Testis (tissue), 3 donors: ENCODE results near the gene CALHM3. TPM values are rescaled to one million over a fixed set of nuclear protein-coding genes. Genes with fewer than 3 reads are reported as not detected.

Experiments used
- DNase-seq: peaks from one replicate; pipeline ENCODE4 v3.0.0-alpha.2; 2019
- H3K27ac ChIP-seq, 2 donors: fragments of 200-600 bp; sonication (generic); one replicate each; pipeline ENCODE4 v1.5.1; 2019
- H3K27me3 ChIP-seq: fragments of 200-600 bp; sonication (generic); one replicate; pipeline ENCODE4 v1.5.1; 2019
- H3K36me3 ChIP-seq: fragments of 200-600 bp; sonication (generic); one replicate; pipeline ENCODE4 v1.5.1; 2017; ENCODE audit warnings: low read depth; ENCODE audit errors: missing control alignments
- H3K4me1 ChIP-seq: fragments of 200-600 bp; sonication (generic); one replicate; pipeline ENCODE4 v1.5.1; 2019
- H3K4me3 ChIP-seq, 2 donors: fragments of 200-600 bp; sonication (generic); one replicate each; pipeline ENCODE4 v1.5.1; 2017 to 2019
- H3K9me3 ChIP-seq: fragments of 200-600 bp; sonication (generic); one replicate; pipeline ENCODE4 v1.5.1; 2017
- POLR2A ChIP-seq: fragments of 450-650 bp; IDR thresholded peaks from one replicate; pipeline ENCODE4 v1.6.1; 2017; ENCODE audit warnings: antibody characterized with exemption, mild to moderate bottlenecking, moderate library complexity
- WGBS, 2 donors: methylation state at CpG; one replicate each; pipeline ENCODE4 v1.1.5; 2018; 5-methylcytosine and 5-hydroxymethylcytosine counted together
- intact Hi-C: fragments of 100-400 bp; cut with DNase I; formaldehyde crosslinking; loops from one replicate; pipeline ENCODE4 v1.15.1; 2023; ENCODE audit warnings: low total_unique reads
- polyA plus RNA-seq: library from polyadenylated mRNA; stranded (reverse); fragments of 350-450 nt; fragmentation: Illumina TruSeq; extraction: RNeasy Lipid Tissue Mini Kit (QIAGEN cat#74804); gene quantifications from one replicate; pipeline ENCODE4 v1.2.3, GENCODE V29; 2014; ENCODE audit warnings: low read depth, low replicate concordance; ENCODE audit not compliant: insufficient read depth
- total RNA-seq, 2 donors: library from RNA; depleted of rRNA; stranded (reverse); fragments of >200 nt; gene quantifications; one replicate each; pipeline ENCODE4 v1.2.3, GENCODE V29; 2016
- TF ChIP-seq, protein P1 (sequence below), 3 experiments: fragments of 450-650 bp in 2 of 3; fragments of 200-600 bp in 1 of 3; sonication (generic) in 1 of 3; IDR thresholded peaks; one replicate each; pipeline ENCODE4 v1.5.1; 2016 to 2019; ENCODE audit warnings: antibody characterized with exemption in 3 of 3, mild to moderate bottlenecking in 2 of 3, moderate library complexity in 1 of 3

CALHM3 gene
- total and polyA plus RNA-seq, 3 donors from 2014 or later: 0.39 to 0.93 (median 0.88) TPM

DNA sequence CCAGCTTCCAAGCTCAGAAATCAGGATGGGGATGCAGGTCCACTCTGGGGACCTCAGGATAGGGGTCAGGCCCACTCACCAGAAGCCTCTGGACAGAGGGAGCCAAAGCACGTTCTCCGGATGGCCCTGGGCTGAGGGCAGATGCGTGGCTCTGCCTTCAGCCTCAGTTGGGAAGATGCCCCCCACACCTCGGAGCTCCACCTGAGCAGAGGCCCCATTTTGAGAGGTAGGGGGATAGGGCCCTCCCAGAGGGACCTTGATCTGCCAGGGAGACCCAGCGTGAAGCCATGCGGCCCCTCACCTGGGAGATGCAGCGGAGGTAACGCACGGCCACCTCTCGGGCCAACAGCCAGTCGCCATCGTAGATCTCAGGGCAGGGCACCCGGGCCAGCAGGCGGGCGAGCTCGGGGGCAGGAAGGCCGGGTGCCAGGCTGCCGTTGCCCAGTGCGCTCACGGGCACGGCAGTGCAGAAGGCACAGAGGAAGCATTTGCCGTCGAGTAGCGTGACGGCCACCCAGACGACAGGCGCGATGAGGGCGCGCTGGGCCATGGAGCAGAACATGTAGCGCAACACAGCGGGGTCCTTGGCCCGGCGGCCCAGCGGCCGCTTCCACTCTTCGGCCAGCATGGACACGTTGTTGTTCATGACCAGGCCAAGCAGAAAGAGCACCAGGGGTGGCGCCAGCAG lies 21.0 kb downstream of the CALHM3 start:
- intact Hi-C loops: no loop called here
- Histone ChIP-seq H3K27me3 (no peaks in the 10 kb centered on the region), H3K4me1 (peaks cover under 1% of the 10 kb centered on the region), H3K9me3 (no peaks in the 10 kb centered on the region), H3K36me3 (no peaks in the 10 kb centered on the region), H3K27ac (no peak overlapping the region), H3K4me3 (no peak overlapping the region)
- DNase-seq: no peak
- WGBS, 2 donors: 95 to 98% methylated on average over 28 to 38 of the region's 39 CpGs
- TF ChIP-seq POLR2A: no peak
- TF ChIP-seq, protein P1, sequence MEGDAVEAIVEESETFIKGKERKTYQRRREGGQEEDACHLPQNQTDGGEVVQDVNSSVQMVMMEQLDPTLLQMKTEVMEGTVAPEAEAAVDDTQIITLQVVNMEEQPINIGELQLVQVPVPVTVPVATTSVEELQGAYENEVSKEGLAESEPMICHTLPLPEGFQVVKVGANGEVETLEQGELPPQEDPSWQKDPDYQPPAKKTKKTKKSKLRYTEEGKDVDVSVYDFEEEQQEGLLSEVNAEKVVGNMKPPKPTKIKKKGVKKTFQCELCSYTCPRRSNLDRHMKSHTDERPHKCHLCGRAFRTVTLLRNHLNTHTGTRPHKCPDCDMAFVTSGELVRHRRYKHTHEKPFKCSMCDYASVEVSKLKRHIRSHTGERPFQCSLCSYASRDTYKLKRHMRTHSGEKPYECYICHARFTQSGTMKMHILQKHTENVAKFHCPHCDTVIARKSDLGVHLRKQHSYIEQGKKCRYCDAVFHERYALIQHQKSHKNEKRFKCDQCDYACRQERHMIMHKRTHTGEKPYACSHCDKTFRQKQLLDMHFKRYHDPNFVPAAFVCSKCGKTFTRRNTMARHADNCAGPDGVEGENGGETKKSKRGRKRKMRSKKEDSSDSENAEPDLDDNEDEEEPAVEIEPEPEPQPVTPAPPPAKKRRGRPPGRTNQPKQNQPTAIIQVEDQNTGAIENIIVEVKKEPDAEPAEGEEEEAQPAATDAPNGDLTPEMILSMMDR (IDR thresholded peaks at IDR 0.05): no peak

DNA sequence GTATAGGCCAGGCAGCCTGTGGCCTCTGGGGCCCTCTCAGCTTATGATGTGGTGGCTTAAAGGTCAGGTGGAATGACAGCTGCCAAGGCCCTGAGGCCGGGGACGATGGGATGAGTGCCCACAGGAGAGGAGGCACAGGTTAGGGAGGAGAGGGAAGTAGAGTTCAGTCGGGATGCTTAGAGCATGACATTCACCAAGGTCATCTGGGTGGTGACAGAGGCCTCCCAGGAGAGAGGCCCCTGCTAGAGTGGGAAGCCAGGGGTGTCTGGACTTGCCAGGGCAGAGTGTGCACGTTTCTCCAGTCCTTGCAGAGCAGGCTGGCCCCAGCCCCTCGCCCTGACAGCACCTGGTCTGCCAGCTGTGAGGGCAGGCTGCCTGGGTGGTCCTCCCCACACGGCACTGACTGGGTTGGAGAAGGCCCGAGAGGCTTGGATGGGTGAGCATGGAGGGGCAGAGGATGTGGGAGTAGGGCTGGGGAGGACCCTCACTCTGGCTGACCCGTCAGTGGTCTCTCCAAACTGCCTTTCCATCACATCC lies 21.8 kb downstream of the CALHM3 start:
- WGBS, 2 donors: 69 to 96% methylated on average over 7 to 8 of the region's 8 CpGs
- H3K4me3 ChIP-seq: no peak overlapping the region
- TF ChIP-seq POLR2A: no peak
- H3K27me3 ChIP-seq: no peaks in the 10 kb centered on the region
- peaks cover 7% of the 10 kb centered on the region for H3K4me1 ChIP-seq
- DNase-seq: no peak
- no peaks in the 10 kb centered on the region for H3K9me3 ChIP-seq
- H3K36me3 ChIP-seq: no peaks in the 10 kb centered on the region
- no peak overlapping the region for H3K27ac ChIP-seq
- intact Hi-C loops: no loop called here

DNA sequence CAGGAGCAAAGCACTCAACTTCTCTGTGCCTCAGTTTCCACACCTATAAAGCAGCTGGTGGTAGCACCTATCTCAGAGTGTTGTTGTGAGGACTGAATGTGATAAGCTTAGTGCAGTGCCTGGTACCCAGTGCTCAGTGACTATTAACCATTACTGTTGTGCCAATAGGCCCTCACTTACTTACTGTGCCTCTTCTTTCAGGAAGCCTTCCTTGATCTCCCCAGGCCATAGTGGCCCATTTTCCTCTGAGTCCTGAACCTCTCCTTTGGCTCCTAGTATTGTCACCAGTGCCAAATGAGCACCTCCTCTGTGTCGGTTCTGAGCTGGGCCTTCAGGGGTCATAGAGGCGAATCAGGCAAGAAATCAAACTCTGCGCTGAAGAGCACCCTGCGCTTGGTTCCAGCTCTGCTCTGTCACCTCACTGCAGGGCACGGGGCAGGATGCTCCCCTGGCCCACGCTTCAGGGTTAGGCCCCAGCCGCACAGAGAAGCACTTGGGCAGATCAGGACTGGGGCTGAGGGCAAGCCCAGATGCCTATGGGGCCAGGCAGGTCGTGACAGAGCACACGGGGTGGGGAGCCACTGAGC lies 22.9 kb downstream of the CALHM3 start:
- Histone ChIP-seq H3K36me3 (no peaks in the 10 kb centered on the region), H3K4me1 (peaks cover 7% of the 10 kb centered on the region), H3K27me3 (no peaks in the 10 kb centered on the region), H3K9me3 (no peaks in the 10 kb centered on the region), H3K27ac (no peak overlapping the region), H3K4me3 (no peak overlapping the region)
- TF ChIP-seq, protein P1 (IDR thresholded peaks at IDR 0.05): no peak
- TF ChIP-seq POLR2A: no peak
- WGBS, 2 donors: 94 to 96% methylated on average over 6 to 9 of the region's 9 CpGs
- no peak for DNase-seq
- intact Hi-C loops: no loop called here

DNA sequence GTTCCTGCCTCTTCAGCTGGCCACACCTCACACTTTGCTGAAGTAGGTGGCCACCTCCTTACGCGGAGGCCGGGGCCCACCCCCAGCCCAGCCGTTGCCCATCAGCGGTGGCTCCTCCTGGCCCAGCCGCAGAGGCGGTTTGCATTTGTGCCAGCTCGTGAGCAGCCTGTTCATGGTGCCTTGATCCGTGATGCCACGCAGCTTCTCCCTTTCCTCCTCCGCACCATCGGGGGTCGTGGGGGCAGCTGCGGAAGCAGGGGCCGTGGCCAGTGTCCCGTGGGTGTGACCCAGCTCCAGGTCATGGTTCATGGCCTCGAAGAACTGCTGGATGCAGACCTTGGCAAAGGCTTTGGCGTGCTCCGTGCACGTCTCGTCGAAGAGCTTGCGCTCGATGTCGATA lies 23.8 kb downstream of the CALHM3 start:
- no peak overlapping the region for H3K4me3 ChIP-seq
- no peaks in the 10 kb centered on the region for H3K9me3 ChIP-seq
- TF ChIP-seq, protein P1 (IDR thresholded peaks at IDR 0.05): no peak
- no peak for TF ChIP-seq POLR2A
- H3K4me1 ChIP-seq: peaks cover 12% of the 10 kb centered on the region
- no peak overlapping the region for H3K27ac ChIP-seq
- no peak for DNase-seq
- no peaks in the 10 kb centered on the region for H3K27me3 ChIP-seq
- 85 to 95% methylated on average over 11 to 24 of the region's 25 CpGs for WGBS, 2 donors
- intact Hi-C loops: no loop called here
- H3K36me3 ChIP-seq: no peaks in the 10 kb centered on the region

DNA sequence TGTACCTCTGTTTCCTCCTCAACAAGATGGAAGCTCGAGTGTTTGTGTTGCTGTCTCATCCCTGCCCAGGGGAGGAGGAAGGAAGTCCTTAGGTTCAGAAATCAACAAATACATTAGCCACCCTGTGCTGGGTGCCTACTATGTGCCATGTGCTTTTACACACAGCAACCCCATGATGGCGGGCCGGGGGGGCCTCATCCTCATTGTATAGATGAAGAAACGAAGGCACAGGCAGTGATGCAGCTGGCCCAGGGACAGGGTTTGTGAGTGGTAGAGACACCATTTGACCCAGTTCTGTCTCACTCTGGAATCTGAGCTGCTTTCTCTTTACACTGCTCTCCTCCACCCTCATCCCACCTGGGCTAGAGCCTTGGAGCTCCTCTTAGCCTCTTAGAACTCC lies 25.0 kb downstream of the CALHM3 start:
- Histone ChIP-seq H3K27ac (no peak overlapping the region), H3K4me3 (no peak overlapping the region), H3K9me3 (no peaks in the 10 kb centered on the region), H3K27me3 (no peaks in the 10 kb centered on the region), H3K36me3 (no peaks in the 10 kb centered on the region), H3K4me1 (peaks cover 24% of the 10 kb centered on the region)
- WGBS, 2 donors: 88 to 92% methylated on average over 1 to 4 of the region's 4 CpGs
- intact Hi-C loops: no loop called here
- no peak for DNase-seq
- TF ChIP-seq POLR2A: no peak
- TF ChIP-seq, protein P1 (IDR thresholded peaks at IDR 0.05): no peak
